ENCODE results near the gene BUD31. TPM values are rescaled to one million over a fixed set of nuclear protein-coding genes. Genes with fewer than 3 reads are reported as not detected.

BUD31 gene
- total RNA-seq, 1 experiment from 2014 or later, result 154 TPM

- TF ChIP-seq, protein P1, sequence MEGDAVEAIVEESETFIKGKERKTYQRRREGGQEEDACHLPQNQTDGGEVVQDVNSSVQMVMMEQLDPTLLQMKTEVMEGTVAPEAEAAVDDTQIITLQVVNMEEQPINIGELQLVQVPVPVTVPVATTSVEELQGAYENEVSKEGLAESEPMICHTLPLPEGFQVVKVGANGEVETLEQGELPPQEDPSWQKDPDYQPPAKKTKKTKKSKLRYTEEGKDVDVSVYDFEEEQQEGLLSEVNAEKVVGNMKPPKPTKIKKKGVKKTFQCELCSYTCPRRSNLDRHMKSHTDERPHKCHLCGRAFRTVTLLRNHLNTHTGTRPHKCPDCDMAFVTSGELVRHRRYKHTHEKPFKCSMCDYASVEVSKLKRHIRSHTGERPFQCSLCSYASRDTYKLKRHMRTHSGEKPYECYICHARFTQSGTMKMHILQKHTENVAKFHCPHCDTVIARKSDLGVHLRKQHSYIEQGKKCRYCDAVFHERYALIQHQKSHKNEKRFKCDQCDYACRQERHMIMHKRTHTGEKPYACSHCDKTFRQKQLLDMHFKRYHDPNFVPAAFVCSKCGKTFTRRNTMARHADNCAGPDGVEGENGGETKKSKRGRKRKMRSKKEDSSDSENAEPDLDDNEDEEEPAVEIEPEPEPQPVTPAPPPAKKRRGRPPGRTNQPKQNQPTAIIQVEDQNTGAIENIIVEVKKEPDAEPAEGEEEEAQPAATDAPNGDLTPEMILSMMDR (IDR thresholded peaks at IDR 0.05 in 2 of 3, conservative IDR thresholded peaks at IDR 0.05 in 1 of 3; ENCODE audit: borderline replicate concordance in 1 of 3, insufficient read depth in 1 of 3, low read depth in 2 of 3, low read length in 2 of 3), result no peak
- TF ChIP-seq EGR1 (IDR thresholded peaks at IDR 0.05; ENCODE audit: low read depth), result no peak
- TF ChIP-seq JUND (IDR thresholded peaks at IDR 0.05), result no peak
- no peak for TF ChIP-seq SIN3A (IDR thresholded peaks at IDR 0.05; ENCODE audit: low read depth)
These were observed 15.2 kb upstream of the BUD31 start (continued) for GRCh38 chr7:99393355-99394187.

DNA sequence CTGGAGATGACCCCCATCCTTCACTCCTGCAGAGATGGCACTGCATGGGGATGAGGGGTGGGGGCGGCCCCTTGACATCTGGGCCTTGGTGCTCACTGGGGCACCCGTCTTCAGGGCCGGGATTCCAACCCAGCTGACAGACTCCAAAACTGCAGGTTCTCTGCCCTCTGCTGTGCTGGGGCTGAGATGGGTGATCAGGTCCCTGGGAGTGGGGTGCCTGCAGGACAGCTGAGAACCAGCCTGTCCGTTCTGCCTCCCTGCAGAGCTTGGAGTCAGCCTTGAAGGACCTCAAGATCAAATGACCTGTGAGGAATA is 14.6 kb upstream of the BUD31 start:
- H3K9me3 ChIP-seq (ENCODE audit: control insufficient read depth in 1 of 2, insufficient read depth in 1 of 2, low read depth in 1 of 2, low read length in 2 of 2), result no peaks in the 10 kb centered on the region
- H3K36me3 ChIP-seq (ENCODE audit: control insufficient read depth in 1 of 2, insufficient read depth in 2 of 2, low read length in 2 of 2), result peaks cover 27 to 36% of the 10 kb centered on the region in 2 experiments
- no peak for DNase-seq (ENCODE audit: low read depth, low spot score)
- POLR2A ChIA-PET, result no interaction called here
- ATAC-seq, result no peak
- TF ChIP-seq, protein P1 (IDR thresholded peaks at IDR 0.05 in 2 of 3, conservative IDR thresholded peaks at IDR 0.05 in 1 of 3; ENCODE audit: borderline replicate concordance in 1 of 3, insufficient read depth in 1 of 3, low read depth in 2 of 3, low read length in 2 of 3), result no peak
- TF ChIP-seq JUND (IDR thresholded peaks at IDR 0.05), result 0 out of 2 replicates have a peak, but pooled peaks have one; percentile 12
- TF ChIP-seq RAD21 (IDR thresholded peaks at IDR 0.05; ENCODE audit: low read depth), result no peak
- no peak for TF ChIP-seq REST (IDR thresholded peaks at IDR 0.05; ENCODE audit: low read depth)
- TF ChIP-seq POLR2AphosphoS5 (IDR thresholded peaks at IDR 0.05; ENCODE audit: low read depth, low read length), result no peak
- no peaks in the 10 kb centered on the region for H3K9me2 ChIP-seq (ENCODE audit: insufficient read depth)
- BruUV-seq (replicated peaks), result no TSS peak
- no peak overlapping the region for H3K27ac ChIP-seq (ENCODE audit: low read depth, low read length)
- H3K4me3 ChIP-seq (replicated peaks in 1 of 2; ENCODE audit: low read depth in 1 of 2, low read length in 2 of 2), result no peak overlapping the region
- peaks cover 0 to 16% of the 10 kb centered on the region in 2 experiments; a peak in 1 of 4 replicates for H3K4me1 ChIP-seq (ENCODE audit: control insufficient read depth in 1 of 2, insufficient read depth in 2 of 2, low read length in 2 of 2)
- H3K27me3 ChIP-seq (ENCODE audit: insufficient read depth, low read length), result no peaks in the 10 kb centered on the region
- no peak overlapping the region for H2AFZ ChIP-seq (ENCODE audit: low read depth, low read length, poor library complexity, severe bottlenecking)
- H3K9ac ChIP-seq (ENCODE audit: low read length), result no peak overlapping the region
- H4K20me1 ChIP-seq (ENCODE audit: insufficient read depth), result no peaks in the 10 kb centered on the region
- CTCF ChIA-PET, result no interaction called here
- H3K4me2 ChIP-seq (ENCODE audit: low read length), result no peak overlapping the region
- H3K79me2 ChIP-seq (ENCODE audit: insufficient read depth, low read length), result peaks cover 6% of the 10 kb centered on the region; the same call in 1 of the 2 replicates
- RAD21 ChIA-PET (ENCODE audit: low non-redundant PET in 1 of 2, low total read pairs in 2 of 2, uncharacterized antibody in 2 of 2, unreplicated experiment in 2 of 2), result no interaction called here
- intact Hi-C loops (cut with micrococcal nuclease), result no loop called here

All from HCT116 (cell line).